ENCODE data around the gene NGEF. TPM values are rescaled to one million over a fixed set of nuclear protein-coding genes. Genes with fewer than 3 reads are reported as not detected.
A peak's percentile ranks its signal among the peaks of the same experiment; 100 is the strongest.

The NGEF gene
- total RNA-seq, 2 donors from 2014 or later = 34.4 to 41.4 TPM

- intact Hi-C loops (cut with DNase I, micrococcal nuclease) = no loop called here
- ATAC-seq = no peak
- no peak for DNase-seq
These were observed 8.0 kb downstream of the NGEF start for GRCh38 chr2:233005096-233005495.

GRCh38 chr2:233003658-233004555, 9.1 kb downstream of the NGEF start:
- DNase-seq (no peak), ATAC-seq (no peak)
- intact Hi-C loops (cut with DNase I, micrococcal nuclease) = no loop called here

- ATAC-seq (no peak), DNase-seq (no peak)
- intact Hi-C loops (cut with DNase I, micrococcal nuclease) = no loop called here
These were observed 10.0 kb downstream of the NGEF start for GRCh38 chr2:233002829-233003657.

GRCh38 chr2:233000886-233001750, 11.9 kb downstream of the NGEF start:
- no peak for ATAC-seq
- no peak for DNase-seq
- intact Hi-C loops (cut with DNase I, micrococcal nuclease) = no loop called here

- ATAC-seq (peak; percentile 55), DNase-seq (peak in 1 of 2 donors; percentile 8)
- intact Hi-C loops (cut with DNase I, micrococcal nuclease) = no loop called here
These were observed 13.7 kb downstream of the NGEF start for GRCh38 chr2:232999354-232999753.

GRCh38 chr2:232998666-232998985, 14.4 kb downstream of the NGEF start:
- ATAC-seq (no peak), DNase-seq (no peak)
- intact Hi-C loops (cut with DNase I, micrococcal nuclease) = no loop called here

- intact Hi-C loops (cut with DNase I, micrococcal nuclease) = no loop called here
- DNase-seq = no peak
- peak; percentile 9 for ATAC-seq
These were observed 15.0 kb downstream of the NGEF start for GRCh38 chr2:232997749-232998665.

GRCh38 chr2:232994446-232994845, 18.6 kb downstream of the NGEF start:
- intact Hi-C loops (cut with DNase I, micrococcal nuclease) = no loop called here
- ATAC-seq (no peak), DNase-seq (no peak)

GRCh38 chr2:232993231-232993821, 19.7 kb downstream of the NGEF start:
- ATAC-seq = no peak
- intact Hi-C loops (cut with DNase I, micrococcal nuclease) = no loop called here
- DNase-seq = no peak

- ATAC-seq (no peak), DNase-seq (no peak)
- intact Hi-C loops (cut with DNase I, micrococcal nuclease) = no loop called here
These were observed 26.9 kb downstream of the NGEF start for GRCh38 chr2:232986155-232986554.

- intact Hi-C loops (cut with DNase I, micrococcal nuclease) = no loop called here
- DNase-seq (no peak), ATAC-seq (no peak)
These were observed 28.4 kb downstream of the NGEF start for GRCh38 chr2:232984451-232985207.

- no peak for ATAC-seq
- DNase-seq = no peak
- intact Hi-C loops (cut with DNase I, micrococcal nuclease) = no loop called here
These were observed 29.4 kb downstream of the NGEF start for GRCh38 chr2:232983669-232984140.

GRCh38 chr2:232982926-232983668, 30.0 kb downstream of the NGEF start:
- DNase-seq (no peak), ATAC-seq (no peak)
- intact Hi-C loops (cut with DNase I, micrococcal nuclease) = no loop called here

- ATAC-seq = peak; percentile 29
These were observed 31.2 kb downstream of the NGEF start for GRCh38 chr2:232981767-232982360.

GRCh38 chr2:232981356-232981755, 31.7 kb downstream of the NGEF start:
- peak; percentile 42 for ATAC-seq
- peak; percentile 83 to 86 for DNase-seq
- intact Hi-C loops (cut with DNase I, micrococcal nuclease) = no loop called here

More at GRCh38 chr2:232981767-232982360, 31.2 kb downstream of the NGEF start:
- intact Hi-C loops (cut with DNase I, micrococcal nuclease) = no loop called here
- no peak for DNase-seq

- DNase-seq (peak in 1 of 2 donors; percentile 20), ATAC-seq (peak; percentile 8)
- intact Hi-C loops (cut with DNase I, micrococcal nuclease) = no loop called here
These were observed 32.4 kb downstream of the NGEF start for GRCh38 chr2:232980683-232981082.

Measured in left colon (tissue), 2 donors.